HG02981 (cell line): ENCODE measurements around the gene WWTR1.

ENCODE experiments used
- ATAC-seq: cut with Tn5 transposase; IDR thresholded peaks from one replicate; pipeline ENCODE4 v1.9.1; 2021; ENCODE audit warnings: mild to moderate bottlenecking, moderate library complexity; ENCODE audit not compliant: unreplicated experiment

The WWTR1 gene

DNA sequence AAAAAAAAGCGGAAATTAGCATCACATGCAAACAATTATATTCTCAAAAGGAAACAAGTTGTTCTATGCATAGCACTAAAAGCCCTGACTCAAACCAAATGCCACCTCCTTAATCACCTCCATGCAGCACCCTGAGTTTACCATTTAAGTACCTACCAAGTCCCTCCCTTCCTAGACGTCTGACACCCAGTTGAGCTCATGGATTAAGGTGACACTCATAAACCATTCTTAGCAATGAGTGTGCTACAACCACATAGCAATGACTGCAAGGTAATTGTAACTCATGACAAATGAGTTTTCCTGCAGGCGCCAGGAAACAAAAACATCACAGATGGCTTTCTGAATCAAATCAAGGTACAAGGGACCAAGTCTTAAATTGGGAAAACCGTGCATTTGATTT is 32.0 kb downstream of the WWTR1 start:
- no peak for ATAC-seq

DNA sequence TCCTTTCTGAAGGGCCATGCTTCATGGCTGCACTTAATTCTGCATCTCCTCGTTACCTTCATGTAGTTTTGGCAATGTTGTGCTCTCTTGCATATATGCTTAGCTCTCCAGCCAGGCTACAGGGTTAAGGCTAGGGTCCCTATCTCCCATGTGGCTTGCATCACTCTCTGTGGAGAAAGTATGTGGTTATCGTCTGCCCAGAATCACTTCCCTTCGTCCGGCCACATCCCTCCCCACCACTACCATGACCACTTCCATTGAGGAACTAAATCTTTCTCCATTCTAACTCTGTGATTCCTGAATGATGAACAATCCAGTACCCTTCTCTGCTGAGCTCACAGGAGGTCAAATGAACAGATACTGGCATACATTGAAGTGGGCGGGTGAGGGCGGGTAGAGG is 34.0 kb downstream of the WWTR1 start:
- no peak for ATAC-seq

DNA sequence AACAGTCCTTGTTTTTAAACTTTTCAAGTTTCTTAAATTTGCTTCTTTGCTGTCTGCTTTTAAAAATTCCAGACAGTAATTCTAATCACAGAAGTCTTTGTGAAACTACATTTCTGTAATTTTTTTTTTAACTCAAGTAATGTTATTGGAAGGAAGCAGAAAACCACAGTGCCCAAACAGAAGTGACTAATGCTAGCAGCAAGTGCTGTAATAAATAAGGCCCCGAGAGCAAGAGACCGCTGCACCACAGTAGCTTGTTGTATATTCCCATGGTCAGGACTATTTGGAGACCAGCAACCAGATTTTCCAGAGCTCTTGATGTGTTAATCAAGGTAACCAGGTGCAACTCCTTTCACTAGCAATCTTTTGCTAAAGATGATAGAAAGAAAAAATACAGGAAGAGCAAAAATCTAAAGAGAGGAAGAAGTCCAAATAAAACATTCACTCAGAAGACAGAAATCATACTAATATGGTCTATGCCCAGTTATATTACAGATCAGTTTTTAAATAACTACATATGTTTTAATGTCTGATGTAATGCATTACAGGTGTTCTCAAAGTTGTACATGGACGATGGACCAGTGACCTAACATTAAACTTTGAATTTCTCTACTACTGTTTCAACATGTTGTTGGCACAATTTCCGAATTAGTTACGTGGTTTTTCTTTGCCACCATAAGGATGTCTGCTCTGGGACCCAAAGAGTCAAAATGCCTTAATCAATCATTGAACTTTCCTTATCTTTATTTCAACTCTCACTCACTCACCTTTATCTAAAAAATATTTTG is 36.4 kb downstream of the WWTR1 start:
- peak; percentile 47 for ATAC-seq

DNA sequence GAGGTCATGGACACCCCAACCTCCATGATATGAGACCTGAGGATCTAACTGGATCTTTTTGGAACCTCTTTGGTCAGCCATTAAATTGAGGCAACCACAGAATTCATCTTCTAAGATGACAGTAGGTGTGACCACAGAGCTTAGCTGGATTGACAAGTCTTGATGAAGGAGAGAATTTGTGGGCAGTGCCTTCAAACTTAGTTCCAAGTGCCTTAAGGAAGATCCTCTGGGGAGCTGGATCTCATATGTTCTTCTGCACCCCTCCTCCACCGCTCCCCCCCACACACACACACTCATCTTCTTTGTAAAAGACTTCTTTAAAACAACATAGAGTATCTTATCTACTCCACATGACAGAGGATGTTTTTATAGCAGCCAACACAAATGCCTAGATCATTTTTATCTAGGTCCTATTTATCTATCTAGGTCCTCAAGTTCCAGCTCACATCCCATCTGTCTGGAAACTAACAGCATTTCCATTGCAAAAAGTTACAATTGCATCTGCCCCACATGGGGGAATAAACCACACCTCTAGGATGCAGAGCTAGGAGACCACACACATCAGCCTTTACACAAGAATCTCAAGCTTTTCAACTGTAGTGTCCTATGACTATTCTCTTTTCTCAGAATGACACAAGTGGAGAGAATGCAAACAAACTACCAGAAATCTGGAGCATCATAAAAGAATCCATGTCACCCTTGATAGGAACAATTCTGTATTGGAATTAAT is 37.4 kb downstream of the WWTR1 start:
- peak; percentile 59 for ATAC-seq

DNA sequence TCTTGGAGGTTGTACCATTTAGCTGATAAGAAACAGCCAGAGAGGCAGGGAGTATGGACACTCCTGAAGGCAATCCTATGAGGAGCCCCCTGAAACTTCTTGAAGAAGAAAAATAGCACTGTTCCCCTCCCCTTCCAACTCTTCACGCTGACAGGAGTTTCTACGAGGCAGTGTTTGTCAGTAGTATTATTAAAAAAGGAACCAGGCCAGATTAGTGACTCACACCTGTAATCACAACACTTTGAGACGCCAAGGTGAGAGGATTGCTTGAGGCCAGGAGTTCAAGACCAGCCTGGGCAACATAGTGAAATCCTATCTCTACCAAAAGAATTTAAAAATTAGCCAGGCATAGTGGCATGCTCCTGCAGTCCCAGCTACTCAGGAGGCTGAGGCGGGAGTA is 38.7 kb downstream of the WWTR1 start:
- no peak for ATAC-seq

DNA sequence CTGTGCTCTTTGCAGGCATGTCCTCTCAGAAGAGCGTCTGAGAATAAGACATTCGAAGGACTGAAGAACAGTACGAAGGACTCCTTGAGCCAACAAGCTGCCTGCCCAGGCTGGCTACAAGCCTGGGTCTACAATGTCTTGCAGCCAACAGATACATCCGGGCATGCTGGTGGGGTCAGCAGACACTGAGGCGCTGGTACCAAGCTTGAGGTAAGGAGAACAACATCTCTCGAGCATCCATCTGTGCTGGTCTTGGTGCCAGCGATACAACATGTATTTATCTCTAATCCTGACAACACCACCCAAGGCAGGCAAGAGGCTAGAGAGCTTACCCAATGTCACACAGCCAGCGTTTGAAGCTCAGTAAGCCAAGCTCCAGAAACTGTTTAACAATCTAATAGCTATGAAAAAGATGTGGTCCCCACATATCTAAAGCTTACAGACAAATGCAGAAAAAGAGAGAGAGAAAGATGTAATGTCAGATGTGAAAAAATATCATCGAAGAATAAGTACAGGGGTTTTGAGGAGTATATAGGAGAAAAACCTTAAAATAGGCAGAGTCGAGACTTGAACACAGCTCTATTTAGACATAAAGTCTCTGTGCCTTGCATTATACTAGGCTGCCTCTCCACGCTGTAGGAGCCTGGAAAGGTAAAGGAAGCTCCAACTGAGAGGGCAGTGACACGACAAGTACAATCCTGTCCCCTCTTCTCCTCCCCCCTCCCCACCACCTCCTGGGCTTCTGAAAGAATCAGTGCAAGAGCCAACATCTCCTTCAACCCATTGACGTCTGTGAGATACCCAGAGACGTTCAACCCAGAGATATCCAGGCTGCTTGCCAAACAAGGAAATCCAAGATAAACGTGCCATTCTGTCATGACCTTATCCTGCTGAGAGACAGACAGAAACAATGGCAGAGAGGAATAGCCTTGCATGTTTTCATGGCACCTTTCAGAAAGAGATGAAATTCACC is 39.4 kb downstream of the WWTR1 start:
- ATAC-seq, result no peak

DNA sequence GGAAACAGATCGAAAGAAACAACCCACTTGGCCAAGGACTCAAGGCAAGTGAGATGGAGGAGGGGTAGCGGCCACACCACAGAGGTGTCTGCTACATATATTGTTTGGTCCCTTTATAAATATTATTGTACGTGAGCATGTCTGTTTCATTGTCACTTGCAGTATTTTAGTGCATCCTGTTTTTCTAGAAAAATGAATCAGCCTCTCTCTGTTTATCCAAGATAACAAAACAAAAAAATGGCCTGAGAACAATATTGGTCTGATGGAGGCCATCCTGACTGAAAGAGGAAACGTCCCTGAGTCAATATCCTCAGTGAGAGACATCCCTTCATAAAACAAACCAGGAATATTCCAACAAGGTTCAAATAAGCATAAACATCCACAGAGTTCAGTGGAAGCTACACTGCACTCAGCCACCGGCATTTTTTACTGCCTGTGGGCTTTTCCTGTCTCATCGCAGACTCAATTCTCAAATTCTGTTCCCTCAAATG is 42.0 kb downstream of the WWTR1 start:
- no peak for ATAC-seq

DNA sequence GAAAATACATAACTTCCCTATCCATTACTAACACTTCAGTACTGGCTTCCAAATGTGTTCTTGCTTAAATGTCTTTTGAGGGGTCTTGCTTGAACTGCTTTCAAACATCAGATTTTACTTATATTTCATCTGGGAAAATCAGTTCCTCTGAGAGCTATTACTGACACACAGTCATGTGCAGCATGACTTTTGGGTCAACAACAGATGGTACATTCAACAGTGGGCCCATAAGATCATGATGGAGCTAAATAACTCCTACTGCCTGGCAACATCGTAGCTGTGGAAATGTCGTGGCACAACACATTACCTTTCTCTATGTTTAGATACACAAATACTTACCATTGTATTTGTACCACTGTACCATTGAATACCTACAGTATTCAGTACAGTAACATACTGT is 43.8 kb downstream of the WWTR1 start:
- no peak for ATAC-seq

DNA sequence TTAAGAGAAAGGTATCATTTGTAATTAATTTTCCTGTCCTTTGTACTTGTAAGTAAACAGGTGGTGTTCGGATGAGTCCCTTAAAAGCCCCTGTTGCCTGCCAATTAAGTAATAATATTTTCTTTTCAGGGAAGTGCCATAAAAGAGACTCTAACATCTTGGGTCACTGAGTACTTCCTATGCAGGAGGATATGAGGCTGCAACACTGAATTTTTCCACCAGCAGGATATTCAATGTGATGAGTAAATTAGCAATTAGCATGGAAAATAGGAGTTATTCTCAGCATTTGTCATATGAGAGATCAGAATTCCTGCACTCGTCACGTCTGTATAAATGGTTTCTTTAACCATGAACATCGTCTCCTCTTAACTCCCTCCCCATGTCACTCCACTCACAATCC is 45.4 kb downstream of the WWTR1 start:
- ATAC-seq, result no peak

DNA sequence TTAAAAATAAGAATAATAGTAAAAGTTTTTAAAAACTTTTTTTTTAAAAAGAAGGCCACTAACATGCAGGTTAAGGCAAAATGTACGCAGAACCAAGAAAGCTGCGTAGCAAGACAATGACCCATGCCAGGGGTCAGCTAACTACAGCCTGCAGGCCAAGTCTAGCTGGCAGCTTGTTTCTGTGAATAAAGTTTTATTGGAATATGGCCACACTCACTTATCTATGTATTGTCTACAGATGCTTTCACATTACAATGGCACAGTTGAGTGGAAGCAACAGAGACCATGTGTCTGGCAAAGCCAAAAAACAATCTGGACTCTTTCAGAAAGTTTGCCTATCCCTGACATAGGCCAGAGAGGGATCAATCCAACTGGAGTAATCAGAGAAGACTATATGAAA is 46.7 kb downstream of the WWTR1 start:
- ATAC-seq, result no peak

DNA sequence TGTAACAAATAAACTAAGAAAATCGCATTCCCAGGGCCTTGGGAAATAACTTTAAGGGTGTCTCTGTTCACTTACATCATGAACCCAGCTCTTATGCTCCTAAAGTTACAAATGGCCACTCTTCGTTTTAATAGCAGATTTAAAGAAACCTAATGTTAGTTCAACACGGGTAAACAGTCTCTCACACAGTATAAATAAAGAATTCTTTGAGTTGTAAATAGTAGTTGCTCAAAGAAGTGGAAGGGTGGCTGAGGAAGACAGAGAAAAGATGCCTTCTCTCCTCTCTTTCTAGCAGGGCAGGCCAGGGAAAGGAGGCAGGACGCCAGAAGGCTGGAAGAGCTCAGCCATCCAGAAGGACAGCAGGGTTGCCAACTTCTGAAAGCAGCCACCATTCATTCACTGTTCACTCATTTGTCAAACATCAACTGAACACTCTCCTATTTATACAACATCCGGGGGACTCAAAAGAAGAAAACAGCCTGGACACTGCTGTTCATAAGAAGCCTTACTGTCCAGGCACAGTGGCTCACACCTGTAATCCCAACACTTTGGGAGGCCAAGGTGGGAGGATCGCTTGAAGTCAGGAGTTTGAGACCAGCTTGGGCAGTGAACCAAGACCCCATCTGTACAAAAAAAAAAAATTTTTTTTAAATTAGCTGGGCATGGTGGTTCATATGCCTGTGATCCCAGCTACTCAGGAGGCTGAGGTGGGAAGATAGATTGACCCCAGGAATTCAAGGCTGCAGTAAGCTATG is 47.3 kb downstream of the WWTR1 start:
- ATAC-seq, result no peak

DNA sequence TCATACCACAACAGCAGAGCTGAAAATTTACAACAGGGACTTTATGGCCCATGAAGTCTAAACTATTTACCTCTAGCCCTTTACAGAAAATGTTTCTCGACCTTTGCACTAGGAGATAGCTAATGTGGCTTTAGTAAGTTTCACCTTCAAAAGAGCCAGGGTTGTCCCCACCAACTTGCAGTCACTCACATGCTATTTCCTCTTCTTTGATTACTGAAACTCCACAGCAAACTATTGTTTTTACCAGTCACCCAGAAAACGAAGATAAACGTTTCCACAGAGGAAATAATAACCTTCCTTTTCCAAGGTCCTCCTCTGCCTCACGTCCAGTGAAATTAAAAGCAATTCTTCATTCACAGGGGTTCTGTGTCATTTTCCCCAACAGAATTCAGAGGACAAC is 48.2 kb downstream of the WWTR1 start:
- peak; percentile 67 for ATAC-seq

DNA sequence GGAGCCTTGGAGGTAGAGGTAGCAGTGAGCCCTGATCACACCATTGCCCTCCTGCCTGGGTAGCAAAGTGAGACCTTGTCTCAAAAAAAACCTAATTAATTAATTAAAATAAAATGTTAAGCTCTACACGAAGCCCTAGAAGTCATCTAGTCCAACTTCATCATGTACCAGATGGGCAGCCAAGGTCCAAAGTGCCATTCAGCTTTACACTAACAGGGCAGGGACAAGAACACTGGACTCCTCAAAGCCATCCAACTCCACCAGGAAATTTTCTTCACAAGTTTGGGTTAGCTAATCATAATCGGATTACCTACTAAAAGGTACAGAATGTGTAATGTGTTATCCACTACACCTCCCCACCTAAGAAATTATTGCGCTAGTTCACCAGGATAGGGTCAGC is 48.8 kb downstream of the WWTR1 start:
- ATAC-seq, result no peak

DNA sequence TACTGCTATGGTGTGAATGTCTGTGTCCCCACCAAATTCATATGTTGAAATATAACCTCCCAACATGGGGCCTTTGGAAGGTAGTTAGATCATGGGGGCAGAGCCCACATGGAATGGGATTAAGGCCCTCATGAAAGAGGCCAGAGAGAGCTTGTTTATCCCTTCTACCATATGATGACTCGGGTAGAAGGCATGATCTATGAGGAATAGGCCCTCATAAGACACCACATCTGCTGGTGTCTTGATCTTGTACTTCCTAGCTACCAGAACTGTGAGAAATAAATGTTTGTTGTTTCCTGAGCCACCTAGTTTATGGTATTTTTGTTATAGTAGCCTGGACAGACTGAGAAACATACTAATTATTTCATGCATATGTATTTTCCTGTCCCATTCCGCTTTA is 51.9 kb downstream of the WWTR1 start:
- ATAC-seq, result no peak

DNA sequence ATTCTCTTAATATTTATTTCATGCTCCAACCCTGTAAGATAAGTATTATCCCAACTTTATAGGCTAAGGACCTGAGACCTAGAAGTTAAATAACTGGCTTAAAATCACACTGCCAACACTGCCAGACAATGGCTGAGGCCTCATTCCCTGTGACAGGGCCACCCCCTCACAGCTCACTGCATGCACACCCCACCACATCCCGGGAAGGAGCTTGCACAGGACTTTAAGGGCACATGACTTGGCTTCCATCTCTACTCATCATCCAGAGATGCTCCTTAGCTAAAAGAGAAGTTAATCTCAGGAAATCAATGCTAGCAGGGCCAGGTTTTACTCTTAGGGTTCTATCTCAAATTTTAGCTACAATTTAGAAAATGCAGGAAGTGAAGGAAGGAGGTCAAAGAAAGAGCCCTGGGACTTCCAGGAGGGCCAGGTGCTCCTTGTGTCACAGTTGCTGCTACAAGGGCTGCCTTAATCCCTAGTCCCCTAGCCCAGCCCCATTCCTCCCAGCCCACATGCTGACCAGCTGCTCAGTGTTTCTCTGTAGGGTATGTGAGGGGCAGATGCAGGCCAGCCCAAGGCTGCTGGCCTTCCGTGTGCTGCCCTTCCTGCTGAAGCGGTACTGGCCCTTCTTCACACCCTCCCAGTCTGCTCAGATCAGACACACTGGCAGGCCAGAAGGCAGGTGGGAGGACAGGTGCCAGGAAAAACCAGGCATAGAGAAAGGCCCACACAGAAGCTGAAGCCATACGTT is 53.5 kb downstream of the WWTR1 start:
- no peak for ATAC-seq

DNA sequence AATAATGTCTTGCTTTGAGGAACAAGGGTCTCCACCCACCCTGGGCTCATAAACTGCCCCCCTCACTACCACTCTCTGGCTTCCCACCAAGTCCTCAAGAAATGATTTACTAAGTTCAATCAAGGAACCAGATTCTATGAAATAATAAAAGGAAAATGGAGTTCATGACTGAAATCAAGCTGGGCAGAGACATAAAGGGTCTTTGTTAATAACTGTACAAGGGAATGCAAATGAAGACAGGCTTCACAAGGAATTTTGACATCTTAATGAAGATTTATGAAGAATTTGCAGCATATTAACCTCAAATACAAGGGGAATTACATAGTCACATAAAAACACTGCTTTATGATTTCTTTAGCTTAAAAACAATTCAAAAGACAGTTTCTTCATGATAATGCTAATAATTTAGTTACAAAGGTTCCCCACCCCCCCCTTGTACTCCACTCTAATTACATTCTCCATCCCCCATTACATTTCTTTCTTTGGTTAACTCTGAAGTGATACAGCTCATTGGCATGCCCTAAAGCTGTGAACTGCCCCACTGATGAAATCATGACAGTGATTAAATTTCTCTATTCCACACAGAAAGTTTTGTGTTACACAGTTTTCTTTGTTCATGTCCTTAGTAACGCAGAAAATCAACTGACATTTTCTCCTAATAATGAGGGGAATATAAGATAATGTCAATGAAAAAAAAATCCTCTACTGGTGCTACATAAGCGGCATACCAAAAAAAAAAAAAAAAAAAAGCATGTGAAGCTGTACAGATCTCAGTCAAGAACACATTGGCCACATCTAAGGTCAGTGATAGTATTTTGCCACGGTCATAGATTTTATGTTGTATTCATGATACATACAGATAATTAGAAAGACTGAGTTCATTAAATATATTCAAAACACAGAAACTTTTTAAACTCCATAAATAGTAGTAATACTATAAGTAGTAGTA is 54.4 kb downstream of the WWTR1 start:
- ATAC-seq, result no peak

DNA sequence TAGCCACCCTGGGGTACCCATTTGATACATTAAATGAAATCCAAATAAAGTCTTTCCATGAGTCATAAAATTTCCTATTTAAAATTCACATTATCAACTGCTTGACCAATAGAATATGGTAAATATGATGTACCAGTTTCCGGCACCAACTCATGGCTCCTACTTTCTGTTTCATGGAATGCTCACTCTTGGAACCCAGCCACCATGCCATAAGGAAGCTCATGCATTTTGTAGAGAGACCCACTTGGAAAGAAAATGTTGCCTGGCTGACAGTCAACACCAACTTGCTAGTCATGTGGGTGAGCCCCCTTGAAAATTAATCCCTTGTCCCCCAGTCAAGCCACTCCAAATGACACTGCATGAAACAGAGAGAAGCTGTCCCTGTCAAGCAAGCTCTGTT is 57.2 kb downstream of the WWTR1 start:
- ATAC-seq, result no peak

DNA sequence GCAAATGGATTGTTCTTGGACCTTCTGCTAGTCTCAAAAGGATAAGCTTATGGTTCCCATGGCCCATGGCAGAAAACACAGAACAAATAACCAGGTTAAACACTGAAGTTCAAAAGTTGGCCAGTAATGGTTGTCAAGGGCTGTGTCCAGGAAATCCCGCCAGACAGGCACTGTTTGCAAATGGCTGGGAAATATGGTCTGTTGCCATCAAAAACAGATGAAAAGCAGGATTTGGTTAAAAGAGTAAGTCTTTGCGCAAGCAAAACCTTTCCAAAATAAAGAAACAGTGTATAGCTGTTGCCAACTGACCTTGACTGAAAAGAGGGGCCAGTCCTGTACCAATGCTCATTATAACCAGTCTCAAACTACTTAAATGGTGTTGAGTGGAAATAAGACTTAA is 58.6 kb downstream of the WWTR1 start:
- no peak for ATAC-seq
